SK-N-MC (cell line): ENCODE data around the gene SCAF1.

Experiments
- DNase-seq: peaks from one replicate; pipeline ENCODE4 v3.0.0-alpha.2; 2011; ENCODE audit warnings: low read depth, low spot score
- H3K27ac ChIP-seq: fragments of 200-600 bp; sonication (generic); 2 replicates; pipeline ENCODE4 v1.5.1; 2016; ENCODE audit warnings: mixed run types
- H3K36me3 ChIP-seq: fragments of 200-600 bp; sonication (generic); 2 replicates; pipeline ENCODE4 v1.6.1; 2017; ENCODE audit warnings: antibody characterized with exemption, low read length, mixed read lengths; ENCODE audit not compliant: insufficient read depth
- H3K4me3 ChIP-seq: fragments of 200-600 bp; sonication (generic); 2 replicates; pipeline ENCODE4 v1.5.1; 2016
- H3K9ac ChIP-seq: fragments of 200-600 bp; sonication (generic); 2 replicates; pipeline ENCODE4 v1.8.0; 2017; ENCODE audit warnings: mixed run types, mixed read lengths; ENCODE audit not compliant: insufficient read length
- H3K9me3 ChIP-seq: fragments of 200-600 bp; sonication (generic); 2 replicates; pipeline ENCODE4 v1.6.1; 2017; ENCODE audit warnings: low read depth, mild to moderate bottlenecking, antibody characterized with exemption, low read length, moderate library complexity, mixed read lengths
- EZH2 ChIP-seq: fragments of 200-600 bp; sonication (generic); IDR thresholded peaks from one replicate; pipeline ENCODE4 v1.6.1; 2017; ENCODE audit warnings: antibody characterized with exemption
- FOXP2 ChIP-seq: optimal IDR thresholded peaks from 2 replicates; pipeline ENCODE3; 2011; ENCODE audit warnings: mild to moderate bottlenecking, moderate library complexity; ENCODE audit not compliant: insufficient read depth; ENCODE audit errors: extremely low read length, control extremely low read depth
- POLR2AphosphoS5 ChIP-seq: IDR thresholded peaks from 2 replicates; pipeline ENCODE4 v1.6.1; 2012; ENCODE audit warnings: mild to moderate bottlenecking, low read depth, low read length, borderline replicate concordance

SCAF1 gene

DNA sequence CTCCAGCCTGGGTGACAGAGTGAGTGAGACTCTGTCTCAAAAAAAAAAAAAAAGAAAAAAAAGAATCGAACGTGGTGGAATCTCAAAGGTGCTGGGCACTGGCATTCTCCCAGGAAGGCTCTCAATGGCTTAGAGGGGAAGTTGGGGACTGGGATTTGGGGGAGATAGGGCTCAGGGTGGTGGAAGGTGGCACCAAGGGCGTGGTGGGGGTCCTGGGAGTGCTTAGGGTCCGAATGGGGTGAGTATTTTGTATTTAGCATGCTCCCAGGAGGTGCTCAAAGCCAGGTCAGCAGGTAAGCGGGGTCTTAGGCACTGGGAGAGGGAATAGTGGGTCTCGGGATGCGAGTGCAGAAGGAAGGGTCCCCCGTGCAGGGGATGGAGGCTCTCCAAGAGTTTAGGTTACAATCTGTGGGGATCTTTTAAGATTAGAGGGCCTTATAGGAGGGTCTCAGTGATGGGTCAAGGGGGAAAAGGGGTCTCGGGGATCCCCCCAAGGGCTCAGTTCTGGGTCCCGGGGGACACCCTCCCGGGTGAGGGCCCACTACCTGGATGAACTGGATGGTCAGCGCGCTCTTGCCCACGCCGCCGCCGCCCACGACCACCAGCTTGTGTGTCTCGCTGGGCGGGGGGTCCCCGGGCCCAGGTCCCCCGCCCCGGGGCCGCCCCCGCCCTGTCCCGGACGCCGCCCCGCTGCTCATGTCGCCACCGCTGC, 2.5 kb upstream of the SCAF1 start:
- H3K27ac ChIP-seq = peak overlapping the region; percentile 84
- no peak for DNase-seq
- H3K9ac ChIP-seq = peak overlapping the region; percentile 64
- H3K9me3 ChIP-seq = no peaks in the 10 kb centered on the region
- peak overlapping the region; percentile 79 for H3K4me3 ChIP-seq
- TF ChIP-seq EZH2 (no peak), POLR2AphosphoS5 (no peak), FOXP2 (no peak)
- no peaks in the 10 kb centered on the region for H3K36me3 ChIP-seq

DNA sequence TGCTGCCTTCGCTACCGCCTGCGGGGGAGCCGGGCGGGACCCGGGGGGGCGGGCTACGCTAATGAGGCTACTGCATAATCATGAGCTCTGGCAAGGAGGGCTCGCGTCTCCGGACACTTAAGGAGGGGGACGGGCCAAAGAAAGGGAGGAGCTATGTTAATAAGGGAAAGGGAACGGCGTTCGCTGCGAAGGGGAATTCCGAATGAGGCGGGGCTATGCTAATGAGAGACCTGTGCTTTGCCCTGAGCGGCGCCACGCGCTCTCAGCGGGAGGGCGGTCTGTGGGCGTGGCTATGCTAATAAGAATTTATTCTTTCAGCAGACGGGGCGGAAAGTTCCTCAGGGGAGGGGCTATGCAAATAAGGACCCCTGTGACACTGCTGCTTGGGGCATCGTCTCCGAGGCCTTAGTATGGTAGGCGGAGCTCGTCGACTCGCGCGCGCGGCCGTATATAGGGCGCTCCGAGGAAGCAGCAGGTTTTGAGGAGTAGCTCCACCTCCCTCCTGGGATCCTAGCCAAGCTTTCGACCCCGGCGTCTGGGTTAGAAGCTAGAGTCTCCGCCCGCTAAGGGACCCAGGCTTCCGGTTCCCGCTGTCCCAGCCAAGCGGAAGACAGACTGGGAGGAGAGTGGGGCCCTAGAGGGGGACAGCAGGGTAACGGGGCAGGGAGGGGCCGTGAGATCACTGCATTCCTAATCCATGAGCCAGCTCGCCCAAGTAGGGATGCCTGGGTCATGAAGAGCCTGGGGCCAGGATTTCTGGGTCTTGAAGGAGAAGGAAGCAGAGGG, 1.7 kb upstream of the SCAF1 start, which contains the start of gene RRAS:
RRAS (minus strand) TSS at position 31 of the 786 bp plus-strand sequence. CDS start 45 bp downstream, outside the sequence.
- Histone ChIP-seq H3K9ac (peak within 1 kb of the TSS; percentile 83), H3K27ac (peak within 1 kb of the TSS; percentile 99), H3K36me3 (no peaks in the 10 kb centered on the region; the same call in 1 of the 2 replicates), H3K4me3 (peak within 1 kb of the TSS; percentile 88), H3K9me3 (no peaks in the 10 kb centered on the region)
- DNase-seq = peak; percentile 100
- no peak for TF ChIP-seq EZH2
- peak; percentile 78 for TF ChIP-seq POLR2AphosphoS5
- peak; percentile 78 for TF ChIP-seq FOXP2

DNA sequence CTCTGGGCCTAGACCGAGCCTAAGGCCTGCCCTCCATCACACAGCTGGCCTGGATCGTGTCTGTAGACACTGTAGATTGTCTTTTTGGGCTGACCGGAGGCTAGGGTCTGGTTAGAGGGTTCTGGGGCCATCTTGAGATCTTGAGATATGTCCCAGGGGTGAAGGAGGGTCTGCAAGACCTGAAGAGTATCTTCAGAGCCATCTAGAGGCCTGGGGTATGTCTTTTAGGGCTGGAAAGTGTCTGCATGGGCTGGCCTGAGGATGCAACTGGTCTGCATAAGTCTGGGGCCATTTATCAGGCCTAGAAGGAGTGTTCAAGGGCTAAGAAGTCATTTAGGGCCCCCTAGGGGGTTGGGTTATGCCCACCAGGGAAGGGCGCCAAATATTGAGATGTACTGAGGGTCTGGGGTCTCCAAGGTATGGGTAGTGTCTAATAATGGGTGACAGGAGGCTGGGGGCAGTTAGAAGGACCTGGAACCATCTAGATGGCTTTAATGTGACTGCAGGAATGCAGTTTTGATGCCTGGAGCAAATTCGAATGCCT, 555 bp downstream of the SCAF1 start:
- TF ChIP-seq FOXP2 (no peak), EZH2 (no peak), POLR2AphosphoS5 (no peak)
- Histone ChIP-seq H3K36me3 (peaks cover 15% of the 10 kb centered on the region; the same call in 1 of the 2 replicates), H3K27ac (peak overlapping the region; percentile 78), H3K4me3 (peak overlapping the region; percentile 88), H3K9me3 (no peaks in the 10 kb centered on the region), H3K9ac (peak overlapping the region; percentile 97)
- DNase-seq = no peak

DNA sequence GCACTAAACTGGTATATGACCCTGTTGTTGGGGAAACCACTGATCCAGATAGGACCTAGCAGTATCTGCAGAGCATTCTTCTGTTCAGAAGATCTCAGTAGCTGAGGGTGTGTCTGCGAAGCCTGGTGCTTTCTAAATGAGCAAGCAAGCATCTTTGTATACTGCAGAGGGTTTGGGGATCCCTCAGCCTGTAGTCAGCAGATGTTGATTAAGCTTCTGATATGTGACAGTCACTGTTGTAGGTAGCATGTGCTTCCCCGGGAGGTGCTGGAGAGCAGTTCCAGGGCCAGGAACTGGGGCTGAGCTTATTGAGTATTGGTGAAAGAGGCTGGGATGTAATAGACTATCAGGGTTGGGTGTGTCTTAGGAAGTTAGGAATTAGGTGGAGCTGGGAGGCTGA, 1.5 kb downstream of the SCAF1 start:
- TF ChIP-seq POLR2AphosphoS5 = 0 out of 2 replicates have a peak, but pooled peaks have one; percentile 23
- no peak for TF ChIP-seq FOXP2
- TF ChIP-seq EZH2 = no peak
- peak overlapping the region; percentile 88; the same call in 1 of the 2 replicates for H3K4me3 ChIP-seq
- H3K27ac ChIP-seq = no peak overlapping the region
- DNase-seq = no peak
- peaks cover 15% of the 10 kb centered on the region; the same call in 1 of the 2 replicates for H3K36me3 ChIP-seq
- peak overlapping the region; percentile 97 for H3K9ac ChIP-seq
- no peaks in the 10 kb centered on the region for H3K9me3 ChIP-seq

DNA sequence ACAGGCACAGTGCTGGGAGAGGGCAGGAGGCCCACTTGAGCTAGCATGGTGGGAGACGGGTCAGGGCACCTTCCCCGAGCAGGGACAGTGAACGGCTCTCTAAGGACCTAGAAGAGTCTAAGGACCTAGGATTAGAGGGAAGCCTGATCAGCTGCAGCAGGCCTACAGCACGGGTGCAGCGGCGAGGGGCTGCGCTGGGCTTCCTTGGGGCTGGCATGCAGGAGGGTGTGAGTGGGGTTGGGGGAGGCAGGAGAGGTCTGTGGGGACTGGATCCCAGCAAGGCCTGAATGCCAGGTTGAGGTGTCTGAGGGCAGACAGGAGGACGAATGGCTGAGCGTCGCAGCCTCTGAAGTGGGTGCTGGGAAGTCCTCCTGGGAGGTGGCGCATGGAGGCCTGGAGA, 3.6 kb downstream of the SCAF1 start:
- TF ChIP-seq EZH2 (no peak), FOXP2 (no peak), POLR2AphosphoS5 (no peak)
- Histone ChIP-seq H3K36me3 (peaks cover 28% of the 10 kb centered on the region; the same call in 1 of the 2 replicates), H3K9ac (no peak overlapping the region), H3K4me3 (no peak overlapping the region), H3K9me3 (no peaks in the 10 kb centered on the region), H3K27ac (no peak overlapping the region)
- no peak for DNase-seq

DNA sequence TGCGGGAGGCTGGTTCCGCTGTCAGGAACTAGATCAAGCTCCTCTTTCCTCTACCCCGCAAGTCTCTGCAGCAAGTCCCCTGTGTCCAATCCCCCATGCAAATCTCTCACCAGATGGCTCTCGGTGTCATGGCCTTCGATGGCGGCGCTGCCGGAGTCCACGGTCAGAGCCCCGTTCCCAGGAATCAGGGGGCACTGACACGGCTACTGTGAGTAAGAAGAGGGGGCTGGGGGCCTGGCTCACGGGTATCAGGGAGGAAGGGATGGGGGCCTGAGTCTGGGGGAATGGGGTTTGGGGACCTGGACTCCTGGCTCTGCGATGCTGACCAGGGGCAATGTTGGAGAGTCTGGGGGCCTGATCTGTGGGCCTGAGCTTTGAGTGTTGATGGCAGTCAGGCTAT, 4.0 kb downstream of the SCAF1 start:
- Histone ChIP-seq H3K27ac (no peak overlapping the region), H3K9me3 (no peaks in the 10 kb centered on the region), H3K36me3 (peaks cover 29% of the 10 kb centered on the region; the same call in 1 of the 2 replicates), H3K4me3 (no peak overlapping the region), H3K9ac (no peak overlapping the region)
- no peak for TF ChIP-seq POLR2AphosphoS5
- TF ChIP-seq FOXP2 = no peak
- TF ChIP-seq EZH2 = no peak
- DNase-seq = no peak

DNA sequence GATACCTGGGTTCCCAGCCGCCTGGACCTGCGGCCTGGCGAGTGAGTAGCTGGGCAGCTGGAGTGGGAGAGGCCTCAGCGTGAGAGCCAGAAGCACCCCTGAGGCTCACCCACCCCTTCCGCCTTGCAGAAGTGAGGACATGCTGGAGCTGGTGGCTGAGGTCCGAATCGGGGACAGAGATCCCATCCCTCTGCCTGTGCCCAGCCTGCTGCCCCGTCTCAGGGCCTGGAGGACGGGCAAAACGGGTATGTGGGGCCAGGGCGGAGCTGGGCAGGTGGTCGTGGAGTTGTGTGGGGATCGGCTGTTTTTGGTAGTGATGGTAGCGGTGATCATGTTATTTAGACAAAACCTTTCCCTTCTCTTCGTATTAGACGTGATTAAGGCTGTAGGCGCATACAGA, 4.6 kb downstream of the SCAF1 start:
- no peak for TF ChIP-seq FOXP2
- no peak for TF ChIP-seq EZH2
- no peak for TF ChIP-seq POLR2AphosphoS5
- no peaks in the 10 kb centered on the region for H3K9me3 ChIP-seq
- H3K27ac ChIP-seq = no peak overlapping the region
- DNase-seq = no peak
- H3K9ac ChIP-seq = no peak overlapping the region
- H3K4me3 ChIP-seq = no peak overlapping the region
- peaks cover 32% of the 10 kb centered on the region; the same call in 1 of the 2 replicates for H3K36me3 ChIP-seq

DNA sequence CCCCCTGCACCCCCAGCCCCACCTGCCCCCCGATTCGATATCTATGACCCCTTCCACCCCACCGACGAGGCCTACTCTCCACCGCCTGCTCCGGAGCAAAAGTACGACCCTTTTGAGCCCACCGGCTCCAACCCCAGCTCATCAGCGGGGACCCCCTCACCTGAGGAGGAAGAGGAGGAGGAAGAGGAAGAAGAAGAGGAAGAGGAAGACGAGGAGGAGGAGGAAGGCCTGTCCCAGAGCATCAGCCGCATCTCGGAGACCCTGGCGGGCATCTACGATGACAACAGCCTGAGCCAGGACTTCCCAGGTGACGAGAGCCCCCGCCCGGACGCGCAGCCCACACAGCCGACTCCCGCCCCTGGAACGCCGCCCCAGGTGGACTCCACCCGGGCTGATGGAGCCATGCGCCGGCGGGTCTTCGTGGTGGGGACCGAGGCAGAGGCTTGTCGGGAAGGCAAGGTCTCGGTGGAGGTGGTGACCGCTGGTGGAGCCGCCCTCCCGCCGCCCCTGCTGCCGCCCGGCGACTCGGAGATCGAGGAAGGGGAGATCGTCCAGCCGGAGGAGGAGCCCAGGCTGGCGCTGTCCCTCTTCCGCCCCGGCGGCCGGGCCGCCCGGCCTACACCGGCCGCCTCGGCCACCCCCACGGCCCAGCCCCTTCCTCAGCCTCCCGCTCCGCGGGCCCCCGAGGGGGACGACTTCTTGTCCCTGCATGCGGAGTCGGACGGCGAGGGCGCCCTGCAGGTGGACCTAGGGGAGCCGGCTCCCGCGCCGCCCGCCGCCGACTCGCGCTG, 9.2 kb downstream of the SCAF1 start:
- no peak for DNase-seq
- Histone ChIP-seq H3K36me3 (peaks cover 61% of the 10 kb centered on the region; the same call in 1 of the 2 replicates), H3K9me3 (no peaks in the 10 kb centered on the region), H3K9ac (no peak overlapping the region), H3K4me3 (no peak overlapping the region), H3K27ac (no peak overlapping the region)
- TF ChIP-seq EZH2 (no peak), POLR2AphosphoS5 (no peak), FOXP2 (no peak)
